GM23248 (cell line): ENCODE measurements around the gene LMF2. TPM values are rescaled to one million over a fixed set of nuclear protein-coding genes. Genes with fewer than 3 reads are reported as not detected.

Source experiments
- DNase-seq: peaks from one replicate; pipeline ENCODE4 v3.0.0-alpha.2; 2015
- H2AFZ ChIP-seq: fragments of 200-600 bp; sonication (generic); 2 replicates; pipeline ENCODE4 v1.6.1; 2016; ENCODE audit warnings: antibody characterized with exemption
- H3F3A ChIP-seq: fragments of 200-600 bp; sonication (generic); 2 replicates; pipeline ENCODE4 v1.6.1; 2016; ENCODE audit warnings: mild to moderate bottlenecking, antibody characterized with exemption, mixed run types; ENCODE audit not compliant: insufficient read depth
- H3K27ac ChIP-seq: fragments of 200-600 bp; sonication (generic); 2 replicates; pipeline ENCODE4 v1.5.1; 2016; ENCODE audit warnings: mild to moderate bottlenecking
- H3K27me3 ChIP-seq: fragments of 200-600 bp; sonication (generic); replicated peaks from 2 replicates; pipeline ENCODE4 v1.6.1; 2016; ENCODE audit warnings: mild to moderate bottlenecking; ENCODE audit not compliant: insufficient read depth
- H3K36me3 ChIP-seq: fragments of 200-600 bp; sonication (generic); 2 replicates; pipeline ENCODE4 v1.6.1; 2016; ENCODE audit warnings: low read depth, mild to moderate bottlenecking
- H3K4me1 ChIP-seq: fragments of 200-600 bp; sonication (generic); 2 replicates; pipeline ENCODE4 v1.6.1; 2016; ENCODE audit warnings: mild to moderate bottlenecking; ENCODE audit not compliant: insufficient read depth
- H3K4me2 ChIP-seq: fragments of 200-600 bp; sonication (generic); one replicate; pipeline ENCODE4 v1.6.1; 2016; ENCODE audit warnings: mild to moderate bottlenecking; ENCODE audit not compliant: unreplicated experiment
- H3K4me3 ChIP-seq: fragments of 200-600 bp; sonication (generic); 2 replicates; pipeline ENCODE4 v1.5.1; 2016; ENCODE audit warnings: mild to moderate bottlenecking
- H3K79me2 ChIP-seq: fragments of 200-600 bp; sonication (generic); 2 replicates; pipeline ENCODE4 v1.6.1; 2016; ENCODE audit warnings: mild to moderate bottlenecking; ENCODE audit not compliant: insufficient read depth
- H3K9ac ChIP-seq: fragments of 200-600 bp; sonication (generic); 2 replicates; pipeline ENCODE4 v1.6.1; 2016; ENCODE audit warnings: mild to moderate bottlenecking
- H3K9me2 ChIP-seq: fragments of 200-600 bp; sonication (generic); 2 replicates; pipeline ENCODE4 v1.6.1; 2016; ENCODE audit warnings: mixed run types, mild to moderate bottlenecking, moderate library complexity; ENCODE audit not compliant: insufficient read depth
- H3K9me3 ChIP-seq: fragments of 200-600 bp; sonication (generic); one replicate; pipeline ENCODE4 v1.6.1; 2017; ENCODE audit warnings: low read depth
- H4K20me1 ChIP-seq: fragments of 200-600 bp; sonication (generic); 2 replicates; pipeline ENCODE4 v1.6.0; 2016; ENCODE audit not compliant: insufficient read depth
- EZH2 ChIP-seq: fragments of 200-600 bp; sonication (generic); IDR thresholded peaks from 2 replicates; pipeline ENCODE4 v1.6.1; 2018; ENCODE audit warnings: antibody characterized with exemption, mild to moderate bottlenecking; ENCODE audit not compliant: insufficient read depth, poor library complexity, severe bottlenecking
- EZH2phosphoT487 ChIP-seq: fragments of 200-600 bp; sonication (generic); IDR thresholded peaks from 2 replicates; pipeline ENCODE4 v1.6.1; 2018; ENCODE audit warnings: antibody characterized with exemption, moderate library complexity, mild to moderate bottlenecking, low read depth; ENCODE audit not compliant: insufficient read depth
- WGBS, 2 experiments: methylation state at CpG; one replicate each; pipeline ENCODE4 v1.1.6; 2015 to 2017; ENCODE audit warnings: low lambda C conversion rate in 2 of 2, low coverage in 1 of 2; ENCODE audit errors: missing lambda C conversion rate in 2 of 2; 5-methylcytosine and 5-hydroxymethylcytosine counted together
- in situ Hi-C: fragments of 300-500 bp; cut with MboI; formaldehyde crosslinking; loops from 2 replicates; pipeline ENCODE4 v1.15.0; 2020
- polyA plus RNA-seq: library from polyadenylated mRNA; unstranded; fragments of >200 nt; fragmentation: Nextera tagmentation; extraction: Ambion mirVana; gene quantifications from 2 replicates; pipeline ENCODE4 v1.2.1, GENCODE V29; 2016
- total RNA-seq: library from RNA; depleted of rRNA; stranded (reverse); fragments of >200 nt; shearing (Covaris generic); gene quantifications from 2 replicates; pipeline ENCODE4 v1.2.3, GENCODE V29; 2014

The LMF2 gene
- total and polyA plus RNA-seq, 2 experiments from 2014 or later = 95.0 to 101 TPM

GRCh38 chr22:50503475-50504145 lies 3.9 kb downstream of the LMF2 start:
- Histone ChIP-seq H3K27ac (no peak overlapping the region), H3K27me3 (no peaks in the 10 kb centered on the region), H3K4me1 (peaks cover under 1% of the 10 kb centered on the region; the same call in 1 of the 2 replicates), H3K36me3 (no peaks in the 10 kb centered on the region), H3K9me2 (no peaks in the 10 kb centered on the region), H3K4me3 (no peak overlapping the region), H3F3A (peaks cover 16% of the 10 kb centered on the region; the same call in 1 of the 2 replicates), H3K4me2 (no peak overlapping the region), H3K79me2 (peaks cover 34% of the 10 kb centered on the region), H3K9ac (no peak overlapping the region), H4K20me1 (no peaks in the 10 kb centered on the region), H2AFZ (no peak overlapping the region), H3K9me3 (no peaks in the 10 kb centered on the region)
- in situ Hi-C loops = no loop called here
- DNase-seq = no peak
- WGBS, 2 experiments = 79 to 90% methylated on average over 17 to 24 of the region's 26 CpGs
- TF ChIP-seq EZH2 (no peak), EZH2phosphoT487 (no peak)

- H3K4me1 ChIP-seq = no peaks in the 10 kb centered on the region
- no peak overlapping the region for H2AFZ ChIP-seq
- no peak overlapping the region for H3K4me2 ChIP-seq
- peaks cover 16% of the 10 kb centered on the region; the same call in 1 of the 2 replicates for H3F3A ChIP-seq
- H3K27me3 ChIP-seq = no peaks in the 10 kb centered on the region
- no peak for DNase-seq
- no peaks in the 10 kb centered on the region for H3K9me2 ChIP-seq
- no peak overlapping the region for H3K9ac ChIP-seq
- in situ Hi-C loops = no loop called here
- WGBS, 2 experiments = 85 to 88% methylated on average over 19 to 23 of the region's 24 CpGs
- no peak overlapping the region for H3K4me3 ChIP-seq
- TF ChIP-seq EZH2 = no peak
- TF ChIP-seq EZH2phosphoT487 = no peak
- no peaks in the 10 kb centered on the region for H3K9me3 ChIP-seq
- no peak overlapping the region for H3K27ac ChIP-seq
- H4K20me1 ChIP-seq = no peaks in the 10 kb centered on the region
- H3K36me3 ChIP-seq = no peaks in the 10 kb centered on the region
- H3K79me2 ChIP-seq = peaks cover 30% of the 10 kb centered on the region
These were observed 4.7 kb downstream of the LMF2 start for GRCh38 chr22:50502628-50503474.

- Histone ChIP-seq H3K9ac (no peak overlapping the region), H3K27ac (no peak overlapping the region), H4K20me1 (no peaks in the 10 kb centered on the region), H2AFZ (no peak overlapping the region), H3K27me3 (no peaks in the 10 kb centered on the region), H3F3A (peaks cover 16% of the 10 kb centered on the region; the same call in 1 of the 2 replicates), H3K9me3 (no peaks in the 10 kb centered on the region), H3K36me3 (no peaks in the 10 kb centered on the region), H3K79me2 (peaks cover 27% of the 10 kb centered on the region), H3K4me1 (no peaks in the 10 kb centered on the region), H3K4me3 (no peak overlapping the region), H3K9me2 (no peaks in the 10 kb centered on the region), H3K4me2 (no peak overlapping the region)
- DNase-seq = no peak
- in situ Hi-C loops = no loop called here
- TF ChIP-seq EZH2 (no peak), EZH2phosphoT487 (no peak)
- WGBS, 2 experiments = 79 to 81% methylated on average over 6 of the region's 6 CpGs
These were observed 5.4 kb downstream of the LMF2 start for GRCh38 chr22:50502096-50502495.

GRCh38 chr22:50500452-50500851 lies 7.0 kb downstream of the LMF2 start:
- peaks cover 11% of the 10 kb centered on the region; the same call in 1 of the 2 replicates for H3K79me2 ChIP-seq
- H3K36me3 ChIP-seq = no peaks in the 10 kb centered on the region
- no peak for DNase-seq
- in situ Hi-C loops = no loop called here
- no peak overlapping the region for H3K27ac ChIP-seq
- H3K4me3 ChIP-seq = no peak overlapping the region
- H2AFZ ChIP-seq = no peak overlapping the region
- no peaks in the 10 kb centered on the region for H3K9me3 ChIP-seq
- no peak overlapping the region for H3K9ac ChIP-seq
- H3F3A ChIP-seq = peaks cover 16% of the 10 kb centered on the region; the same call in 1 of the 2 replicates
- no peaks in the 10 kb centered on the region for H3K27me3 ChIP-seq
- TF ChIP-seq EZH2phosphoT487 (no peak), EZH2 (no peak)
- H3K9me2 ChIP-seq = no peaks in the 10 kb centered on the region
- no peak overlapping the region for H3K4me2 ChIP-seq
- no peaks in the 10 kb centered on the region for H4K20me1 ChIP-seq
- 84 to 87% methylated on average over 12 of the region's 12 CpGs for WGBS, 2 experiments
- no peaks in the 10 kb centered on the region for H3K4me1 ChIP-seq
